Esophagus muscularis mucosa (tissue), 4 donors: ENCODE data around the gene IL20. TPM values are rescaled to one million over a fixed set of nuclear protein-coding genes. Genes with fewer than 3 reads are reported as not detected.

Experiments used
- DNase-seq: peaks from one replicate; pipeline ENCODE4 v3.0.0-alpha.2; 2017; ENCODE audit errors: extremely low spot score
- H3K27ac ChIP-seq, 4 donors: fragments of 200-600 bp; sonication (generic); replicated peaks in 1 of 4; 1 replicate in 3 of 4; 2 replicates in 1 of 4; pipeline ENCODE4 v1.5.1; 2016 to 2019; ENCODE audit warnings: mild to moderate bottlenecking in 1 of 4
- H3K27me3 ChIP-seq, 4 donors: fragments of 200-600 bp; sonication (generic); one replicate each; pipeline versions ENCODE4 v1.5.1 to v1.6.0; 2016 to 2019
- H3K36me3 ChIP-seq, 4 donors: fragments of 200-600 bp; sonication (generic); one replicate each; pipeline ENCODE4 v1.5.1; 2016 to 2019
- H3K4me1 ChIP-seq, 4 donors: fragments of 200-600 bp; sonication (generic); one replicate each; pipeline ENCODE4 v1.5.1; 2016 to 2019
- H3K4me3 ChIP-seq, 4 donors: fragments of 200-600 bp; sonication (generic); 1 replicate in 2 of 4; 2 replicates in 2 of 4; pipeline ENCODE4 v1.5.1; 2016 to 2019; ENCODE audit warnings: mild to moderate bottlenecking in 4 of 4, moderate library complexity in 1 of 4
- H3K9me3 ChIP-seq, 4 donors: fragments of 200-600 bp; sonication (generic); 1 replicate in 3 of 4; 2 replicates in 1 of 4; pipeline ENCODE4 v1.5.1; 2016 to 2019
- CTCF ChIP-seq, 3 experiments: fragments of 200-600 bp in 2 of 3; fragments of 450-650 bp in 1 of 3; sonication (generic) in 2 of 3; IDR thresholded peaks; one replicate each; pipeline ENCODE4 v1.5.1; 2017 to 2019; ENCODE audit warnings: antibody characterized with exemption in 3 of 3, mild to moderate bottlenecking in 2 of 3, moderate library complexity in 1 of 3
- EP300 ChIP-seq: sonication (generic); formaldehyde crosslinking; IDR thresholded peaks from one replicate; pipeline ENCODE4 v1.6.1; 2017; ENCODE audit warnings: antibody characterized with exemption
- POLR2A ChIP-seq: fragments of 450-650 bp; IDR thresholded peaks from one replicate; pipeline ENCODE4 v1.6.1; 2017; ENCODE audit warnings: antibody characterized with exemption, moderate library complexity, mild to moderate bottlenecking, low read depth
- POLR2AphosphoS5 ChIP-seq, 2 donors: sonication (generic); formaldehyde crosslinking; IDR thresholded peaks; one replicate each; pipeline ENCODE4 v1.6.1; 2017; ENCODE audit warnings: antibody characterized with exemption in 2 of 2
- WGBS: methylation state at CpG from one replicate; pipeline ENCODE4 v1.1.5; 2018; 5-methylcytosine and 5-hydroxymethylcytosine counted together
- intact Hi-C: fragments of 100-400 bp; cut with DNase I; formaldehyde crosslinking; loops from one replicate; pipeline ENCODE4 v1.15.1; 2023
- total RNA-seq, 4 donors: library from RNA; depleted of rRNA; stranded (reverse); fragments of >200 nt; gene quantifications; one replicate each; pipeline versions ENCODE4 v1.1.0 to v1.2.1, GENCODE V29; 2016

IL20 gene
- total RNA-seq: not detected

- no peaks in the 10 kb centered on the region for H3K9me3 ChIP-seq
- peaks cover 0 to 7% (median 0%) of the 10 kb centered on the region in 4 donors for H3K4me1 ChIP-seq
- peaks cover 0 to 5% (median 0%) of the 10 kb centered on the region in 4 donors for H3K27me3 ChIP-seq
- DNase-seq: no peak
- no peak within 1 kb of the TSS for H3K4me3 ChIP-seq
- H3K27ac ChIP-seq: no peak within 1 kb of the TSS
- no peaks in the 10 kb centered on the region for H3K36me3 ChIP-seq
- 56% methylated on average over 19 of the region's 19 CpGs for WGBS
- intact Hi-C loops: loop anchor here (5.0 kb wide), 1 partner anchor 42 kb away; no protein-coding TSS in a partner anchor
- TF ChIP-seq POLR2A: no peak
- TF ChIP-seq CTCF (IDR thresholded peaks at IDR 0.05): peak; percentile 43 to 65 (median 44)
- no peak for TF ChIP-seq EP300
These were observed at the start of gene IL20 for GRCh38 chr1:206864939-206865671. TSS of gene IL20 (plus strand) at chr1:206865623. CDS start at chr1:206865853, 230 bp downstream.

GRCh38 chr1:206816390-206817287 is 48.8 kb upstream of the IL20 start:
- no peak for DNase-seq
- no peak overlapping the region for H3K27ac ChIP-seq
- H3K36me3 ChIP-seq: no peaks in the 10 kb centered on the region
- no peaks in the 10 kb centered on the region for H3K27me3 ChIP-seq
- intact Hi-C loops: no loop called here
- H3K4me1 ChIP-seq: peaks cover 0 to 7% (median 0%) of the 10 kb centered on the region in 4 donors
- no peak for TF ChIP-seq CTCF (IDR thresholded peaks at IDR 0.05)
- no peak for TF ChIP-seq POLR2A
- TF ChIP-seq POLR2AphosphoS5 (IDR thresholded peaks at IDR 0.05): no peak
- TF ChIP-seq EP300: no peak
- 74% methylated on average over 4 of the region's 4 CpGs for whole genome bisulfite sequencing
- peaks cover 0 to 10% (median 3%) of the 10 kb centered on the region in 4 donors for H3K9me3 ChIP-seq
- H3K4me3 ChIP-seq: no peak overlapping the region

- H3K4me1 ChIP-seq: peaks cover 0 to 19% (median 16%) of the 10 kb centered on the region in 4 donors
- no peaks in the 10 kb centered on the region for H3K36me3 ChIP-seq
- no peak for TF ChIP-seq POLR2A
- TF ChIP-seq POLR2AphosphoS5 (IDR thresholded peaks at IDR 0.05): no peak
- TF ChIP-seq EP300: no peak
- no peak for TF ChIP-seq CTCF (IDR thresholded peaks at IDR 0.05)
- 67% methylated on average over 2 of the region's 4 CpGs for WGBS
- intact Hi-C loops: no loop called here
- H3K27me3 ChIP-seq: no peaks in the 10 kb centered on the region
- H3K9me3 ChIP-seq: no peaks in the 10 kb centered on the region
- no peak overlapping the region for H3K4me3 ChIP-seq
- no peak for DNase-seq
- H3K27ac ChIP-seq: no peak overlapping the region
These were observed 43.9 kb upstream of the IL20 start for GRCh38 chr1:206821493-206821892.

- Histone ChIP-seq H3K27me3 (no peaks in the 10 kb centered on the region), H3K9me3 (no peaks in the 10 kb centered on the region), H3K36me3 (no peaks in the 10 kb centered on the region), H3K27ac (peak overlapping the region in 2 of 4 donors; percentile 49 to 76), H3K4me1 (peaks cover 0 to 19% (median 16%) of the 10 kb centered on the region in 4 donors), H3K4me3 (no peak overlapping the region)
- TF ChIP-seq EP300: no peak
- TF ChIP-seq POLR2AphosphoS5 (IDR thresholded peaks at IDR 0.05): peak; percentile 45 to 70
- TF ChIP-seq POLR2A: no peak
- WGBS: 41% methylated on average over 5 of the region's 5 CpGs
- intact Hi-C loops: no loop called here
- DNase-seq: no peak
These were observed 41.7 kb upstream of the IL20 start for GRCh38 chr1:206823727-206824126.

GRCh38 chr1:206824331-206824730 is 41.1 kb upstream of the IL20 start:
- intact Hi-C loops: no loop called here
- Histone ChIP-seq H3K9me3 (no peaks in the 10 kb centered on the region), H3K4me1 (peaks cover 0 to 19% (median 16%) of the 10 kb centered on the region in 4 donors), H3K36me3 (no peaks in the 10 kb centered on the region), H3K4me3 (no peak overlapping the region), H3K27ac (peak overlapping the region in 2 of 4 donors; percentile 33 to 76), H3K27me3 (no peaks in the 10 kb centered on the region)
- DNase-seq: no peak
- TF ChIP-seq POLR2AphosphoS5 (IDR thresholded peaks at IDR 0.05) (no peak), POLR2A (no peak), EP300 (no peak), CTCF (IDR thresholded peaks at IDR 0.05) (no peak)
- WGBS: 68% methylated on average over 3 of the region's 3 CpGs
